Adrenal gland (tissue), 12 donors: ENCODE data around the gene CAPN7. TPM values are rescaled to one million over a fixed set of nuclear protein-coding genes. Genes with fewer than 3 reads are reported as not detected.

ENCODE experiments used
- DNase-seq, 7 donors: peaks; one replicate each; pipeline ENCODE4 v3.0.0-alpha.2; 2019 to 2020
- H3K27ac ChIP-seq, 5 donors: fragments of 200-600 bp; sonication (generic) in 4 of 5; 1 replicate in 3 of 5; 2 replicates in 2 of 5; pipeline versions ENCODE4 v1.5.1 to v1.8.0; 2016 to 2020; ENCODE audit warnings: mild to moderate bottlenecking in 1 of 5
- H3K27me3 ChIP-seq: fragments of 200-600 bp; 2 replicates; pipeline ENCODE4 v1.8.0; 2021
- H3K36me3 ChIP-seq, 2 donors: fragments of 200-600 bp; replicated peaks in 1 of 2; 1 replicate in 1 of 2; 2 replicates in 1 of 2; pipeline versions ENCODE4 v1.5.1 to v1.8.0; 2018 to 2022
- H3K4me1 ChIP-seq, 2 donors: fragments of 200-600 bp; replicated peaks in 1 of 2; 1 replicate in 1 of 2; 2 replicates in 1 of 2; pipeline versions ENCODE4 v1.5.1 to v1.8.0; 2018 to 2021
- H3K4me3 ChIP-seq, 4 donors: fragments of 200-600 bp; sonication (generic) in 3 of 4; one replicate each; pipeline ENCODE4 v1.5.1; 2016 to 2018
- H3K9me3 ChIP-seq, 3 donors: fragments of 200-600 bp; sonication (generic) in 1 of 3; replicated peaks in 1 of 3; 1 replicate in 2 of 3; 2 replicates in 1 of 3; pipeline versions ENCODE4 v1.5.1 to v1.8.0; 2016 to 2021
- CTCF ChIP-seq, 6 experiments: fragments of 450-650 bp in 4 of 6; fragments of 200-600 bp in 2 of 6; sonication (generic) in 1 of 6; IDR thresholded peaks; 1 replicate in 5 of 6; 2 replicates in 1 of 6; pipeline versions ENCODE4 v1.5.1 to v1.8.0; 2016 to 2021; ENCODE audit warnings: antibody characterized with exemption in 6 of 6, mild to moderate bottlenecking in 2 of 6, moderate library complexity in 1 of 6
- POLR2A ChIP-seq, 2 donors: fragments of 450-650 bp; IDR thresholded peaks; one replicate each; pipeline ENCODE4 v1.6.1; 2017; ENCODE audit warnings: antibody characterized with exemption in 2 of 2, mild to moderate bottlenecking in 2 of 2, moderate library complexity in 1 of 2
- WGBS, 4 donors: extraction: QIAGEN DNeasy Blood & Tissue Kit in 2 of 4; methylation state at CpG; one replicate each; pipeline versions ENCODE4 v1.1.5 to v1.1.7; 2013 to 2017; 5-methylcytosine and 5-hydroxymethylcytosine counted together
- intact Hi-C, 2 donors: fragments of 100-400 bp; cut with DNase I; formaldehyde crosslinking; loops; one replicate each; pipeline versions ENCODE4 v1.14.1 to v1.15.0; 2022 to 2023
- polyA plus RNA-seq, 3 donors: library from polyadenylated mRNA; stranded (reverse); fragments of 200-250 nt in 2 of 3; fragments of 350-450 nt in 1 of 3; fragmentation: Illumina TruSeq in 1 of 3; extraction: RNeasy Lipid Tissue Mini Kit (QIAGEN cat#74804) in 1 of 3; gene quantifications; one replicate each; pipeline ENCODE4 v1.2.3, GENCODE V29; 2013 to 2014
- total RNA-seq, 9 donors: library from RNA; depleted of rRNA in 4 of 9; stranded (reverse); fragments of >200 nt in 4 of 9; fragments of 120-200 nt in 1 of 9; fragmentation: NEBNext Ultra II Directional in 1 of 9; extraction: Animal tissue kit (Norgen Biotek cat#: 25700) in 1 of 9; gene quantifications; one replicate each; pipeline versions ENCODE4 v1.1.0 to v1.2.4, GENCODE V29; 2013 to 2023
- donor health status: healthy with polysubstance abuse.
- donor health status: Bipolar disorder and iron deficiency.
- donor health status: DM: yes; HTN: yes; CAD: no.
- donor health status: DM: no; HTN: no; CAD: no.
- donor health status: DM: no; HTN: no; CAD: no.
- donor health status: DM: yes; HTN: yes; CAD: no.

The CAPN7 gene
- total and polyA plus RNA-seq, 12 donors: 14.4 to 54.9 (median 36.5) TPM

GRCh38 chr3:15216501-15216900 lies 10.5 kb downstream of the CAPN7 start:
- peaks cover 0 to 72% of the 10 kb centered on the region in 2 donors for H3K36me3 ChIP-seq
- no peak for DNase-seq
- peaks cover 3% of the 10 kb centered on the region in 2 donors for H3K4me1 ChIP-seq
- H3K9me3 ChIP-seq: no peaks in the 10 kb centered on the region
- H3K27me3 ChIP-seq: no peaks in the 10 kb centered on the region
- no peak overlapping the region for H3K4me3 ChIP-seq
- 93 to 100% (median 96%) methylated on average over 1 of the region's 1 CpG for whole genome bisulfite sequencing, 4 donors
- TF ChIP-seq POLR2A (IDR thresholded peaks at IDR 0.05) (no peak), CTCF (IDR thresholded peaks at IDR 0.05) (no peak)
- intact Hi-C loops: loop anchor here in 1 of 2 donors (5.0 kb wide), 1 partner anchor 36 kb away; no protein-coding TSS in a partner anchor
- H3K27ac ChIP-seq: no peak overlapping the region

- H3K36me3 ChIP-seq: peaks cover 0 to 75% of the 10 kb centered on the region in 2 donors
Measured at GRCh38 chr3:15217011-15217671, 11.1 kb downstream of the CAPN7 start.

GRCh38 chr3:15217841-15218267 lies 11.8 kb downstream of the CAPN7 start:
- 68 to 93% (median 91%) methylated on average over 2 of the region's 2 CpGs for WGBS, 4 donors
- Histone ChIP-seq H3K27me3 (no peaks in the 10 kb centered on the region), H3K27ac (no peak overlapping the region), H3K4me3 (no peak overlapping the region), H3K36me3 (peaks cover 0 to 75% of the 10 kb centered on the region in 2 donors), H3K9me3 (no peaks in the 10 kb centered on the region), H3K4me1 (peaks cover 3% of the 10 kb centered on the region in 2 donors)
- intact Hi-C loops: loop anchor here in 1 of 2 donors (5.0 kb wide), 1 partner anchor 34 kb away; no protein-coding TSS in a partner anchor
- DNase-seq: no peak
- TF ChIP-seq POLR2A (IDR thresholded peaks at IDR 0.05) (no peak), CTCF (IDR thresholded peaks at IDR 0.05) (no peak)

More at GRCh38 chr3:15217011-15217671, 11.1 kb downstream of the CAPN7 start:
- TF ChIP-seq CTCF (IDR thresholded peaks at IDR 0.05) (no peak), POLR2A (IDR thresholded peaks at IDR 0.05) (no peak)
- no peak for DNase-seq
- Histone ChIP-seq H3K4me1 (peaks cover 3% of the 10 kb centered on the region in 2 donors), H3K9me3 (no peaks in the 10 kb centered on the region), H3K27me3 (no peaks in the 10 kb centered on the region), H3K27ac (no peak overlapping the region), H3K4me3 (no peak overlapping the region)
- 94 to 95% (median 94%) methylated on average over 4 of the region's 4 CpGs for WGBS, 4 donors
- intact Hi-C loops: loop anchor here in 1 of 2 donors (5.0 kb wide), 1 partner anchor 35 kb away; no protein-coding TSS in a partner anchor

- intact Hi-C loops: loop anchor here in 1 of 2 donors (5.0 kb wide), 1 partner anchor 34 kb away; no protein-coding TSS in a partner anchor
- H3K27me3 ChIP-seq: no peaks in the 10 kb centered on the region
- peaks cover 3% of the 10 kb centered on the region in 2 donors for H3K4me1 ChIP-seq
- H3K27ac ChIP-seq: no peak overlapping the region
- TF ChIP-seq POLR2A (IDR thresholded peaks at IDR 0.05) (no peak), CTCF (IDR thresholded peaks at IDR 0.05) (no peak)
- H3K9me3 ChIP-seq: no peaks in the 10 kb centered on the region
- no peak overlapping the region for H3K4me3 ChIP-seq
- DNase-seq: no peak
- H3K36me3 ChIP-seq: peaks cover 0 to 74% of the 10 kb centered on the region in 2 donors
Measured at GRCh38 chr3:15218689-15219088, 12.6 kb downstream of the CAPN7 start.
